8988T (cell line): ENCODE results near the gene PSEN1.
"Not testable (repeated sequence)": the region's sequence is repeated elsewhere in the genome, so short reads cannot be mapped to it uniquely, and the experiment has no call there.

Experiments
- DNase-seq: peaks from one replicate; pipeline ENCODE4 v3.0.0; 2011

PSEN1 gene

GRCh38 chr14:73167727-73168126 lies 31.4 kb downstream of the PSEN1 start:
- DNase-seq, result no peak

- DNase-seq, result no peak
Measured at GRCh38 chr14:73168274-73168673, 32.0 kb downstream of the PSEN1 start.

- DNase-seq, result no peak
Measured at GRCh38 chr14:73168691-73169090, 32.4 kb downstream of the PSEN1 start.

- DNase-seq, result not testable (repeated sequence)
Measured at GRCh38 chr14:73169855-73170254, 33.5 kb downstream of the PSEN1 start.

GRCh38 chr14:73170686-73171085 lies 34.4 kb downstream of the PSEN1 start:
- no peak for DNase-seq

GRCh38 chr14:73172500-73172899 lies 36.2 kb downstream of the PSEN1 start:
- DNase-seq, result no peak

- DNase-seq, result no peak
Measured at GRCh38 chr14:73173092-73173735, 36.9 kb downstream of the PSEN1 start.

GRCh38 chr14:73176685-73177084 lies 40.4 kb downstream of the PSEN1 start:
- no peak for DNase-seq

- no peak for DNase-seq
Measured at GRCh38 chr14:73180385-73180805, 44.1 kb downstream of the PSEN1 start.

- not testable (repeated sequence) for DNase-seq
Measured at GRCh38 chr14:73180969-73181368, 44.7 kb downstream of the PSEN1 start.

GRCh38 chr14:73188501-73188911 lies 52.2 kb downstream of the PSEN1 start:
- DNase-seq, result no peak

- DNase-seq, result no peak
Measured at GRCh38 chr14:73189651-73190050, 53.3 kb downstream of the PSEN1 start.

GRCh38 chr14:73191441-73191840 lies 55.1 kb downstream of the PSEN1 start:
- no peak for DNase-seq

GRCh38 chr14:73194306-73194705 lies 58.0 kb downstream of the PSEN1 start:
- not testable (repeated sequence) for DNase-seq

GRCh38 chr14:73198253-73198652 lies 61.9 kb downstream of the PSEN1 start:
- no peak for DNase-seq

- DNase-seq, result no peak
Measured at GRCh38 chr14:73203527-73203926, 67.2 kb downstream of the PSEN1 start.

- no peak for DNase-seq
Measured at GRCh38 chr14:73207615-73208014, 71.3 kb downstream of the PSEN1 start.

- DNase-seq, result no peak
Measured at GRCh38 chr14:73208390-73208789, 72.1 kb downstream of the PSEN1 start.

- no peak for DNase-seq
Measured at GRCh38 chr14:73208846-73209245, 72.5 kb downstream of the PSEN1 start.

- DNase-seq, result no peak
Measured at GRCh38 chr14:73209953-73210352, 73.6 kb downstream of the PSEN1 start.

- DNase-seq, result no peak
Measured at GRCh38 chr14:73211251-73212040, 75.1 kb downstream of the PSEN1 start.

- DNase-seq, result no peak
Measured at GRCh38 chr14:73216030-73216429, 79.7 kb downstream of the PSEN1 start.

- no peak for DNase-seq
Measured at GRCh38 chr14:73217411-73217810, 81.1 kb downstream of the PSEN1 start.

GRCh38 chr14:73220061-73220460 lies 83.8 kb downstream of the PSEN1 start:
- DNase-seq, result no peak

- DNase-seq, result no peak
Measured at GRCh38 chr14:73220634-73221033, 84.3 kb downstream of the PSEN1 start.
